Left lung (tissue), 10 donors: ENCODE measurements around the gene SEMA6A. TPM values are rescaled to one million over a fixed set of nuclear protein-coding genes. Genes with fewer than 3 reads are reported as not detected.

Source experiments
- ATAC-seq: fragments of 200-7000 bp; cut with Tn5 transposase; one replicate; pipeline ENCODE4 v1.9.1; 2020; ENCODE audit warnings: moderate library complexity
- DNase-seq, 4 donors: peaks; one replicate each; pipeline ENCODE4 v3.0.0-alpha.2; 2013 to 2020
- H3K27ac ChIP-seq, 2 donors: fragments of 200-600 bp; sonication (generic) in 1 of 2; one replicate each; pipeline versions ENCODE4 v1.5.0 to v1.8.0; 2020 to 2021
- H3K27me3 ChIP-seq, 2 donors: fragments of 200-600 bp; sonication (generic) in 1 of 2; one replicate each; pipeline versions ENCODE4 v1.5.0 to v1.8.0; 2020 to 2021
- H3K36me3 ChIP-seq, 2 donors: fragments of 200-600 bp; sonication (generic) in 1 of 2; one replicate each; pipeline versions ENCODE4 v1.5.0 to v1.8.0; 2020 to 2021
- H3K4me1 ChIP-seq, 2 donors: fragments of 200-600 bp; one replicate each; pipeline ENCODE4 v1.8.0; 2021
- H3K4me3 ChIP-seq, 2 donors: fragments of 200-600 bp; sonication (generic) in 1 of 2; one replicate each; pipeline versions ENCODE4 v1.5.0 to v1.8.0; 2020 to 2021; ENCODE audit warnings: mild to moderate bottlenecking in 1 of 2
- H3K9me3 ChIP-seq, 2 donors: fragments of 200-600 bp; sonication (generic) in 1 of 2; one replicate each; pipeline versions ENCODE4 v1.5.0 to v1.8.0; 2020 to 2021
- CTCF ChIP-seq, 2 donors: fragments of 200-600 bp; sonication (generic) in 1 of 2; IDR thresholded peaks; one replicate each; pipeline versions ENCODE4 v1.5.0 to v1.8.0; 2021; ENCODE audit warnings: antibody characterized with exemption in 2 of 2
- intact Hi-C, 2 donors: fragments of 100-400 bp; cut with DNase I; formaldehyde crosslinking; loops; one replicate each; pipeline versions ENCODE4 v1.11.2 to v1.14.2; 2022
- polyA plus RNA-seq, 6 donors: library from polyadenylated mRNA; unstranded; fragments of 120-200 nt; gene quantifications; one replicate each; pipeline ENCODE4 v1.2.1, GENCODE V29; 2013; ENCODE audit not compliant: insufficient read length in 6 of 6
- total RNA-seq, 2 donors: library from RNA; stranded (reverse); fragmentation: NEBNext Ultra II Directional; extraction: Animal tissue kit (Norgen Biotek cat#: 25700); gene quantifications; one replicate each; pipeline ENCODE4 v1.2.1, GENCODE V29; 2021
- donor health status: DM: no; HTN: yes; CAD: no.
- donor health status: DM: no; HTN: no; CAD: no.

SEMA6A gene
- total and polyA plus RNA-seq, 8 donors, result 15.3 to 45.8 (median 39.6) TPM

GRCh38 chr5:116529615-116530014 lies 45.0 kb downstream of the SEMA6A start:
- no peaks in the 10 kb centered on the region for H3K36me3 ChIP-seq
- intact Hi-C loops, result no loop called here
- no peaks in the 10 kb centered on the region for H3K9me3 ChIP-seq
- ATAC-seq (no peak), DNase-seq (no peak)
- H3K4me1 ChIP-seq, result peaks cover 7 to 16% of the 10 kb centered on the region in 2 donors
- TF ChIP-seq CTCF (IDR thresholded peaks at IDR 0.05), result no peak
- no peak overlapping the region for H3K4me3 ChIP-seq
- H3K27me3 ChIP-seq, result no peaks in the 10 kb centered on the region
- no peak overlapping the region for H3K27ac ChIP-seq

GRCh38 chr5:116528519-116529234 lies 45.9 kb downstream of the SEMA6A start:
- DNase-seq (no peak), ATAC-seq (no peak)
- no peak overlapping the region for H3K4me3 ChIP-seq
- no peak overlapping the region for H3K27ac ChIP-seq
- H3K9me3 ChIP-seq, result no peaks in the 10 kb centered on the region
- no peaks in the 10 kb centered on the region for H3K36me3 ChIP-seq
- no peaks in the 10 kb centered on the region for H3K27me3 ChIP-seq
- peaks cover 7 to 16% of the 10 kb centered on the region in 2 donors for H3K4me1 ChIP-seq
- TF ChIP-seq CTCF (IDR thresholded peaks at IDR 0.05), result no peak
- intact Hi-C loops, result no loop called here

GRCh38 chr5:116527582-116527981 lies 47.0 kb downstream of the SEMA6A start:
- no peaks in the 10 kb centered on the region for H3K9me3 ChIP-seq
- H3K27me3 ChIP-seq, result no peaks in the 10 kb centered on the region
- no peak overlapping the region for H3K4me3 ChIP-seq
- intact Hi-C loops, result no loop called here
- no peak for ATAC-seq
- DNase-seq, result no peak
- no peaks in the 10 kb centered on the region for H3K36me3 ChIP-seq
- no peak for TF ChIP-seq CTCF (IDR thresholded peaks at IDR 0.05)
- H3K4me1 ChIP-seq, result peaks cover 2 to 8% of the 10 kb centered on the region in 2 donors
- H3K27ac ChIP-seq, result no peak overlapping the region

GRCh38 chr5:116525674-116526073 lies 48.9 kb downstream of the SEMA6A start:
- H3K4me1 ChIP-seq, result peaks cover 0 to 4% of the 10 kb centered on the region in 2 donors
- intact Hi-C loops, result no loop called here
- no peak overlapping the region for H3K27ac ChIP-seq

GRCh38 chr5:116524966-116525365 lies 49.7 kb downstream of the SEMA6A start:
- ATAC-seq (no peak), DNase-seq (no peak)
- TF ChIP-seq CTCF (IDR thresholded peaks at IDR 0.05), result no peak
- H3K27me3 ChIP-seq, result no peaks in the 10 kb centered on the region
- no peaks in the 10 kb centered on the region for H3K36me3 ChIP-seq
- peaks cover 0 to 4% of the 10 kb centered on the region in 2 donors for H3K4me1 ChIP-seq
- H3K27ac ChIP-seq, result no peak overlapping the region
- H3K4me3 ChIP-seq, result no peak overlapping the region
- intact Hi-C loops, result no loop called here
- no peaks in the 10 kb centered on the region for H3K9me3 ChIP-seq

More at GRCh38 chr5:116525674-116526073, 48.9 kb downstream of the SEMA6A start:
- no peaks in the 10 kb centered on the region for H3K27me3 ChIP-seq
- ATAC-seq (no peak), DNase-seq (no peak)
- H3K36me3 ChIP-seq, result no peaks in the 10 kb centered on the region
- no peaks in the 10 kb centered on the region for H3K9me3 ChIP-seq
- no peak for TF ChIP-seq CTCF (IDR thresholded peaks at IDR 0.05)
- no peak overlapping the region for H3K4me3 ChIP-seq
